T47D (cell line): ENCODE data around the gene ZBED6.
"Not testable (repeated sequence)": the region's sequence is repeated elsewhere in the genome, so short reads cannot be mapped to it uniquely, and the experiment has no call there.

Experiments
- DNase-seq, 2 experiments: peaks; one replicate each; pipeline versions ENCODE4 v3.0.0 to v3.0.0-alpha.2; 2011 to 2012; ENCODE audit warnings: low read depth in 1 of 2, low spot score in 1 of 2
- JUND ChIP-seq: IDR thresholded peaks from 2 replicates; pipeline ENCODE4 v1.6.1; 2012; ENCODE audit warnings: low read depth
- in situ Hi-C: cut with HindIII; loops from 2 replicates; pipeline ENCODE4 v1.10.0; 2016; ENCODE audit warnings: low sequenced_read_pairs, low pct_unique_long_range_greater_than_20kb

Gene ZBED6

DNA sequence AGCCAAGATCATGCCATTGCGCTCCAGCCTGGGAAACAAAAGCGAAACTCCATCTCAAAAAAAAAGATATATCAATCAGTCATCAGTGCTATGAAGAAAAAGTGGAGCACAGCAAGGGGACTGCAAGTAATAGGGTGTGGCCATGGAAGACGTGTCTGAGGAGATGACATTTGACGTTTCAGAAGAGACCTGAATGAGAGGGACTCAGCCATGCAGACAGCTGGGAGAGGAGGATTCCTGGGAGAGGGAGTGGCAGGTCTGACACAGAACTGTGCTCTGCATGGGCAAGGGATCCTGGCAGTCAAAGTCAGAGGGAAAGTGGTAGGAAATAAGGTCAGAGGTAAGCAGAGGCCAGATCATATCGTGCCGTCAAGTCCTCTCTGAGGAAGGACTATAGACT lies 27.2 kb upstream of the ZBED6 start:
- in situ Hi-C loops, result no loop called here
- no peak for TF ChIP-seq JUND

DNA sequence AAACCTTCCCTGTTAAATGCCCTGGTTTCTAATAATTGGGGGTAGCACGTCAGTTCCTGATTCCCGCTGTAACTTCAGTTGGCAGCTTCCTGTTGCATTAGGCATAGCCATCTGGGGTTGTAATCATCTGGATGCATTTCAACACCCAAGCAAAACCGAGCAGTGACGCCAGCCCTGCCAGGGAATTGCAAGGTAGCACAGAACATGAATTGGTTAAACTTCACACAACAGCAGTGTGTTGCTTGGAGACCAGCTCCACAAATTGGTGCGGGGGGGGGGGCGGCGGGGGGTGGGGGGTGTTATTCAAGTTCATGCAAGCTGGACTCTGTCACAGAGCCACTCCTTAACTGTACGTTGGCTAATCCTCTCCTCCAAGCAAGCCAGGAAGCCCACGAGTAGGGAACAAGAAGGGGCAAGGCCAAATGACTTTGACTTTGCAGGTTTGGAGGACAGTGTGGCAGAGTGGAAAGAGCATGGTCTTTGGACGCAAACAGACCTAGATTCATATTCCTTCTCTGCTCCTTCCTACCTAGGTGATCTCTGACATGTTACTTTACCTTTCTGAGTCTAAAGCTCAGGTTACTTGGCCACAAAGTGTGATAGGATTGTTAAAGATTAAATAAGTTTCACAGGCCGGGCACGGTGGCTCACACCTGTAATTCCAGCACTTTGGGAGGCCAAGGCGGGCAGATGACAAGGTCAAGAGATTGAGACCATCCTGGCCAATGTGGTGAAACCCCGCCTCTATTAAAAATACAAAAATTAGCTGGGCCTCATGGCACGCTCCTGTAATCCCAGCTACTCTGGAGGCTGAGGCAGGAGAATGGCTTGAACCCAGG lies 25.7 kb upstream of the ZBED6 start:
- in situ Hi-C loops, result no loop called here
- DNase-seq, result no peak
- TF ChIP-seq JUND, result no peak

More for the DNA sequence above, 27.2 kb upstream of the ZBED6 start:
- no peak for DNase-seq

DNA sequence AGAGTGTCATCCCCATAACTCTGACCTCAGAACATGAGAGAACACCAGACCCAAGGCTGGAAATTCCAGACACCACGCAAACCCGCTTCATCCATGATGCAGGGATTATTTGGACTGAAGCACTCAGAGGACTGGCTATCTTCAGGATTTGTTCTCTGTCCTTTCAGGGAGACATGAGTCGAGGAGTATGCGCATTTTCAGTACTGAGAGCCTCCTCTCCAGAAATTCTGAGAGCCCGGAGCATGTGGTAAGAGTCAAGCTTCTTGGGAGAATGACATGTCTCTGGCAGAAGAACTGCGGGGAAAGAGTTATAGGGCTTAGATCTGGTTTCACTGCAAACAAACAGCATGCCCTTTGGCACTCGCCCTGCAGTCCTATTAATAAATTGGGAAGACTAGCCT lies 23.5 kb upstream of the ZBED6 start:
- in situ Hi-C loops, result no loop called here
- DNase-seq, result no peak
- no peak for TF ChIP-seq JUND

- in situ Hi-C loops, result no loop called here
- DNase-seq, result no peak
- TF ChIP-seq JUND, result no peak
Observed at GRCh38 chr1:203772836-203773235, 22.6 kb upstream of the ZBED6 start.

DNA sequence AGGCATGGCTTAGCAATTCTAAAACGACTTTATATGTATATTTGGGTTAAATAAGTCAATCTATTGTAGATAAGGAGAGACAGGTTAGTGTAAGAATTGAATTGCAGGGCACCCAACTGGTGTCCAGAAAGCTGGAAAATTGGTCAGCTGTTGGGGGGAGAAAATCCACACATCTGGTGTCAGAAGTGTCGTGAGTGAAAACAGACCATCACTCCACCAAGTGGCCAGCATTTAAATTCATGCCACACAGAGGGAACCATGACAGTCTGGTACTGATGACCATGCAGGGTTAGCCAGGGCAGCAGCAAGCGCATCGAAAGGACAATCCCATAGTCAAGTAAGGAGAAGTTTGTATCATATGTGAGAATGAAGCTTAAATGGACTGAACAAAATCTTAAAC lies 18.8 kb upstream of the ZBED6 start:
- in situ Hi-C loops, result no loop called here
- DNase-seq, result peak in 1 of 2 experiments; percentile 39
- TF ChIP-seq JUND, result no peak

DNA sequence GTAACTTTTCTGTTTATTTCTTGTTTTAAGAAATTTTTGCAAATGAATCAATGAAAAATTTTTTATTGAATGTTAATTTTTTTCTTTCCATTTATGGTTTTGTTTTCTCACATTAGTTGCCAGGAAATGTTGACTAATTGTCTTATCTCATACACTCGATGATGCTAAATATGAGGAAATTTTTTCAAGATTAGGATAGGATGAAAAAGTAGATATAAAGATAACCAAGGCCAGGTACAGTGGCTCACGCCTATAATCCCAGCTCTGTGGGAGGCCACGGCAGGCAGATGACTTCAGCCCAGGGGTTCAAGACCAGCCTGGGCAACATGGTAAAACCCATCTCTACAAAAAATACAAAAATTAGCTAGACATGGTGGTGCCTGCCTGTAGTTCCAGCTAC lies 17.8 kb upstream of the ZBED6 start:
- DNase-seq, result no peak
- in situ Hi-C loops, result no loop called here
- TF ChIP-seq JUND, result no peak

DNA sequence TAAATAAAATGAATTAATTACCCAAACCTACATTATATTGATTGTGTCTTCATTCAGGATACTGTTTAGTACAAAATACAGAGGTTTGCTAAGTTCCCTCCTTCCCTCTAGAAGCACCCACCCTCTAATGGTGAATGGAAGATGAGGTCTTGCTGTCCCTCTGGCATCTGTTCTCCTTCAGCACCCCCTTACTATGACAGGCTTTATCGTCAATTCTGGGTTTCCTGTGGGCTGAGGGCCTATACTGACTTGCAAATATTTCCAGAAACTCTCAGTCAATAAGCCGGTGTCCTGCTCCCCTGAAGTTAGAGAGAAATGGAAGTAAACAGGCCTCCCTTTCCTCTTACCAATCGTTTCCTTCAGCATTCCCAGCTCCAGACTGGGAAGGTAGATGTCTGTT lies 17.3 kb upstream of the ZBED6 start:
- TF ChIP-seq JUND, result no peak
- no peak for DNase-seq
- in situ Hi-C loops, result no loop called here

GRCh38 chr1:203778789-203779188 lies 16.6 kb upstream of the ZBED6 start:
- in situ Hi-C loops, result no loop called here
- no peak for DNase-seq
- TF ChIP-seq JUND, result no peak

DNA sequence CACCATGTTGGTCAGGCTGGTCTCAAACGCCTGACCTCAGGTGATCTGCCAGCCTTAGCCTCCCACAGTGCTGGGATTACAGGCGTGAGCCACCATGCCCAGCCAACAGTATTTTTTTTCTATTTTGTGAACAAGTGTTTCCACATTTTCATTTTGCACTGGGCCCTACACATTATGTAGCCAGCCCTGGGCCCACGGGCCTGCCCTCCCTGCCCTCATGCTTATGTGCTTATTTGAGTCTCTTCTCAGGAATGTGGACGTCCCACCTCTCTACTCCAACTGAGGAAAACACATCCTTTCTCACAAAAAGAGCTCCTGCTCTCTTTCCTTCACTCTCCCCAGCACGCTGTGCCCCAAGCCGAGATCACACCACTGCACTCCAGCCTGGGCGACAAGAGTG lies 13.5 kb upstream of the ZBED6 start:
- no peak for TF ChIP-seq JUND
- in situ Hi-C loops, result no loop called here
- no peak for DNase-seq

- DNase-seq, result no peak
- in situ Hi-C loops, result no loop called here
- TF ChIP-seq JUND, result no peak
Observed at GRCh38 chr1:203789966-203790365, 5.5 kb upstream of the ZBED6 start.

GRCh38 chr1:203791498-203791897 lies 3.9 kb upstream of the ZBED6 start:
- in situ Hi-C loops, result no loop called here
- no peak for TF ChIP-seq JUND
- no peak for DNase-seq

DNA sequence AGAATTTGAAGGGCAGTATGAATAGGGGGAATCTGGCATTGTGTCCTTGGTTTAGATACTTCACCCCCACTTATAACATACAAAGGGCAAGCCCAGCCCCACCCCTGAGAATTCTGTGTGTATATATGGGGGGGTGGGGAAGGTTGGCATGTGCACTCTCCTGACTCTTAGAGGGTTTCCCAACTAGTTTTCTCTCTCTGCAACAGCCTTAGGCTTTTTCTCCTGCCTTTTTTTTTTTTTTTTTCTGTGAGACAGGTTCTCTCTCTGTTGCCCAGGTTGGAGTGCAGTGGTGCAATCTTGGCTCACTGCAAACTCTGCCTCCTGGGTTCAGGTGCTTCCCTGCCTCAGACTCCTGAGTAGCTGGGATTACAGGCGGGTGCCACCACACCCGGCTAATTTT lies 2.9 kb upstream of the ZBED6 start:
- in situ Hi-C loops, result no loop called here
- no peak for TF ChIP-seq JUND
- no peak for DNase-seq

DNA sequence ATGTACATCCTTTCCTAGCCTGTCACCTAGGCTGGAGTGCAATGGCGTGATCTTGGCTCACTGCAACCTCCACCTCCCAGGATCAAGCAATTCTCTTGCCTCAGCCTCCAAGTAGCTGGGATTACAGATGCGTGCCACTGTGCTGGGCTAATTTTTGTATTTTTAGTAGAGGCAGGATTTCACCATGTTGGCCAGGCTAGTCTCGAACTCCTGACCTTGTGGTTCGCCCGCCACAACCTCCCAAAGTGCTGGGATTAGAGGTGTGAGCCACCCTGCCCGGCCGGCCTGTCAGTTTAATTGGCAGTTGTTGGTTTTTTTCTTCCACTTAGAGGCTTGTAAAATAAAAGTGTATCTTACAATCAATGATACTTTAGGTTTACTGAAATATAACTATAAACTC lies 1.9 kb upstream of the ZBED6 start:
- in situ Hi-C loops, DNase-seq: not testable (repeated sequence)
